Measurements from ENCODE around the gene HDAC11. TPM values are rescaled to one million over a fixed set of nuclear protein-coding genes. Genes with fewer than 3 reads are reported as not detected.

Gene HDAC11
- total RNA-seq, 1 experiment from 2014 or later, result 7.0 TPM

GRCh38 chr3:13493867-13494441 lies 13.8 kb downstream of the HDAC11 start:
- TF ChIP-seq CTCF (conservative IDR thresholded peaks at IDR 0.05), result no peak
- Mint-ChIP-seq H3K9me3 (peaks cover 0 to 5% of the 10 kb centered on the region in 2 experiments; a peak in 2 of 5 replicates), H3K27me3 (ENCODE audit: low read depth) (no peaks in the 10 kb centered on the region; the same call in 1 of the 2 replicates), H3K27ac (no peak overlapping the region), H3K4me3 (no peak overlapping the region), H3K4me1 (peaks cover 3 to 9% of the 10 kb centered on the region in 2 experiments), H3K36me3 (ENCODE audit: insufficient read depth in 1 of 3, low read depth in 3 of 3) (no peaks in the 10 kb centered on the region)
- no peak overlapping the region for H2BK15ac ChIP-seq (ENCODE audit: low read depth, low read length)
- no peaks in the 10 kb centered on the region for H3K79me2 ChIP-seq (ENCODE audit: insufficient read depth, low read length)
- no peak overlapping the region for H2AFZ ChIP-seq (ENCODE audit: low read length)
- H4K91ac ChIP-seq (ENCODE audit: insufficient read length, low read depth, low read length), result no peak overlapping the region
- no peak overlapping the region for H4K5ac ChIP-seq (ENCODE audit: insufficient read length, low read depth, low read length)
- no peak overlapping the region for H3K27ac ChIP-seq (ENCODE audit: insufficient read length, low read depth, low read length)
- no peaks in the 10 kb centered on the region for H3K79me1 ChIP-seq (ENCODE audit: insufficient read depth, low read depth, low read length, poor library complexity, severe bottlenecking)
- no peak overlapping the region for H3K56ac ChIP-seq (ENCODE audit: insufficient read length, low read depth, low read length)
- no peak overlapping the region for H3K23ac ChIP-seq (ENCODE audit: insufficient read length, low read depth, low read length)
- H3K18ac ChIP-seq (ENCODE audit: insufficient read length, low read depth, low read length), result no peak overlapping the region
- H3K4me2 ChIP-seq (ENCODE audit: insufficient read depth, insufficient read length, low read length), result no peak overlapping the region
- no peaks in the 10 kb centered on the region for H3K27me3 ChIP-seq (ENCODE audit: insufficient read depth, low read length)
- H3K9me3 ChIP-seq (ENCODE audit: control insufficient read depth, low read depth, low read length), result no peaks in the 10 kb centered on the region
- no CpG with 5 or more reads among the region's 15 CpGs for WGBS (ENCODE audit: extremely low coverage, insufficient read length, low lambda C conversion rate)
- DNase-seq, result no peak
- no peak overlapping the region for H3K9ac ChIP-seq (ENCODE audit: extremely low read depth, insufficient read length, low read length)
- no peak overlapping the region for H2AK5ac ChIP-seq (ENCODE audit: insufficient read length, low read length)
- no peaks in the 10 kb centered on the region for H4K20me1 ChIP-seq (ENCODE audit: control insufficient read depth, insufficient read depth, insufficient read length)
- no peak overlapping the region for H3K14ac ChIP-seq (ENCODE audit: insufficient read depth, low read length)
- no peak overlapping the region for H2BK120ac ChIP-seq (ENCODE audit: low read depth, low read length, poor library complexity, severe bottlenecking)
- H2BK20ac ChIP-seq (ENCODE audit: low read depth, low read length, poor library complexity, severe bottlenecking), result no peak overlapping the region
- H3K4me1 ChIP-seq (ENCODE audit: insufficient read depth, low read length), result no peaks in the 10 kb centered on the region
- no peak overlapping the region for H4K8ac ChIP-seq (replicated peaks; ENCODE audit: insufficient read length, low read depth, low read length)
- H2BK5ac ChIP-seq (ENCODE audit: insufficient read length, low read length), result no peak overlapping the region
- H2BK12ac ChIP-seq (ENCODE audit: insufficient read length, low read depth, low read length), result no peak overlapping the region
- no peak overlapping the region for H3K4ac ChIP-seq (ENCODE audit: low read depth, low read length)
- H3K23me2 ChIP-seq (ENCODE audit: insufficient read length, low read depth, low read length, poor library complexity, severe bottlenecking), result no peaks in the 10 kb centered on the region
- no peak overlapping the region for H3T11ph ChIP-seq (ENCODE audit: low read length)

Measured in H9 (cell line).